ENCODE measurements around the gene CYREN. TPM values are rescaled to one million over a fixed set of nuclear protein-coding genes. Genes with fewer than 3 reads are reported as not detected.
"Not testable (repeated sequence)": the region's sequence is repeated elsewhere in the genome, so short reads cannot be mapped to it uniquely, and the experiment has no call there.

Gene CYREN
- total RNA-seq, 2 experiments from 2014 or later = 33.2 to 46.0 TPM

GRCh38 chr7:135124631-135125030 lies 45.9 kb downstream of the CYREN start:
- H3K36me3 Mint-ChIP-seq; H3K27ac Mint-ChIP-seq; H3K4me1 Mint-ChIP-seq; DNase-seq; H3K27me3 Mint-ChIP-seq; ATAC-seq; H3K4me3 Mint-ChIP-seq; H3K9me3 Mint-ChIP-seq (ENCODE audit: low read depth): not testable (repeated sequence)
- CTCF ChIA-PET = interaction anchor here (1.4 kb wide), 1 partner anchor 46 kb away, joined by 4 read pairs; no protein-coding TSS in a partner anchor

- ATAC-seq (no peak), DNase-seq (no peak)
- H3K27ac Mint-ChIP-seq = no peak overlapping the region
- H3K4me1 Mint-ChIP-seq = no peaks in the 10 kb centered on the region
- no peak overlapping the region for H3K4me3 Mint-ChIP-seq
- peaks cover 2% of the 10 kb centered on the region for H3K27me3 Mint-ChIP-seq
- peaks cover 10% of the 10 kb centered on the region for H3K36me3 Mint-ChIP-seq
- peaks cover 9% of the 10 kb centered on the region for H3K9me3 Mint-ChIP-seq (ENCODE audit: low read depth)
- CTCF ChIA-PET = no interaction called here
Observed at GRCh38 chr7:135121868-135122267, 48.6 kb downstream of the CYREN start.

GRCh38 chr7:135117096-135117495 lies 53.4 kb downstream of the CYREN start:
- no peaks in the 10 kb centered on the region for H3K27me3 Mint-ChIP-seq
- ATAC-seq (no peak), DNase-seq (no peak)
- CTCF ChIA-PET = no interaction called here
- H3K27ac Mint-ChIP-seq = no peak overlapping the region
- peaks cover 7% of the 10 kb centered on the region for H3K9me3 Mint-ChIP-seq (ENCODE audit: low read depth)
- H3K4me3 Mint-ChIP-seq = no peak overlapping the region
- H3K4me1 Mint-ChIP-seq = no peaks in the 10 kb centered on the region
- H3K36me3 Mint-ChIP-seq = peaks cover 8% of the 10 kb centered on the region

Small RNAs within 50 kb of the gene (microRNA-seq; reads per million reads assigned to microRNA genes)
- not detected for gene MIR6509

Other genes with a start within 250 kb of the CYREN start
- gene AGBL3, start 184.2 kb downstream of the CYREN start, total RNA-seq = 1 to 10 TPM; 2.4 to 2.8 TPM
- gene TMEM140, start 22.6 kb downstream of the CYREN start, total RNA-seq = 10 to 100 TPM; 19.9 to 27.5 TPM
- 10 to 100 TPM in 1 of 2 experiments, 1 to 10 TPM in 1; 9.3 to 25.9 TPM for gene WDR91, start 40.8 kb upstream of the CYREN start, total RNA-seq
- gene STRA8, start 63.1 kb upstream of the CYREN start, total RNA-seq = not detected

Data from activated CD8-positive, alpha-beta memory T cell treated with anti-CD3 and anti-CD28 coated beads, Interleukin-2, amount 10 ng/mL, durations not matched to agents 7 days and 5 days (primary cell).